Activated CD8-positive, alpha-beta T cell treated with anti-CD3 and anti-CD28 coated beads for 36 hours (primary cell): ENCODE results near the gene NRXN3. TPM values are rescaled to one million over a fixed set of nuclear protein-coding genes. Genes with fewer than 3 reads are reported as not detected.

Experiments used
- ATAC-seq: fragments of 200-7000 bp; cut with Tn5 transposase; one replicate; pipeline ENCODE4 v1.10.0; 2021; ENCODE audit warnings: mild to moderate bottlenecking, moderate library complexity
- CTCF ChIA-PET: fragments of 350-600 bp; sonication (Branson Sonifier 250); formaldehyde crosslinking; loops from one replicate; lab custom pipeline; 2021; ENCODE audit warnings: antibody characterized with exemption; lab: Charles Lee
- POLR2A ChIA-PET: fragments of 350-600 bp; sonication (Branson Sonifier 250); formaldehyde crosslinking; loops from one replicate; lab custom pipeline; 2021; ENCODE audit warnings: antibody characterized with exemption; lab: Charles Lee
- DNase-seq: peaks from one replicate; pipeline ENCODE4 v3.0.0-alpha.2; 2020
- H3K27ac Mint-ChIP-seq: one replicate; pipeline ENCODE4 v1.8.0; 2021; ENCODE audit warnings: mild to moderate bottlenecking, mixed read lengths
- H3K27me3 Mint-ChIP-seq: one replicate; pipeline ENCODE4 v1.8.0; 2021; ENCODE audit warnings: mixed read lengths
- H3K36me3 Mint-ChIP-seq: one replicate; pipeline ENCODE4 v1.8.0; 2021; ENCODE audit warnings: low read depth, mixed read lengths
- H3K4me1 Mint-ChIP-seq: one replicate; pipeline ENCODE4 v1.8.0; 2021; ENCODE audit warnings: low read depth, mixed read lengths
- H3K4me3 Mint-ChIP-seq: one replicate; pipeline ENCODE4 v1.8.0; 2021; ENCODE audit warnings: mild to moderate bottlenecking, moderate library complexity, mixed read lengths
- H3K9me3 Mint-ChIP-seq: one replicate; pipeline ENCODE4 v1.8.0; 2021; ENCODE audit warnings: mixed read lengths
- CTCF ChIP-seq: fragments of 200-600 bp; IDR thresholded peaks from one replicate; pipeline ENCODE4 v1.8.0; 2022; ENCODE audit warnings: antibody characterized with exemption, mild to moderate bottlenecking
- intact Hi-C: fragments of 100-400 bp; cut with micrococcal nuclease; formaldehyde crosslinking; loops from one replicate; pipeline ENCODE4 v1.10.0; 2022
- total RNA-seq, 2 experiments: library from RNA; stranded (reverse); gene quantifications; one replicate each; pipeline ENCODE4 v1.2.3, GENCODE V29; 2021

NRXN3 gene
- total RNA-seq, 2 experiments from 2014 or later = not detected

GRCh38 chr14:79395061-79395460 is 1224.9 kb downstream of the NRXN3 start:
- DNase-seq = no peak
- no peaks in the 10 kb centered on the region for H3K36me3 Mint-ChIP-seq
- H3K4me3 Mint-ChIP-seq = no peak overlapping the region
- no peaks in the 10 kb centered on the region for H3K4me1 Mint-ChIP-seq
- ATAC-seq = no peak
- no peak for TF ChIP-seq CTCF
- H3K27me3 Mint-ChIP-seq = no peaks in the 10 kb centered on the region
- H3K27ac Mint-ChIP-seq = no peak overlapping the region
- ChIA-PET POLR2A (no interaction called here), CTCF (no interaction called here)
- peaks cover 1% of the 10 kb centered on the region for H3K9me3 Mint-ChIP-seq
- intact Hi-C loops = no loop called here

DNA sequence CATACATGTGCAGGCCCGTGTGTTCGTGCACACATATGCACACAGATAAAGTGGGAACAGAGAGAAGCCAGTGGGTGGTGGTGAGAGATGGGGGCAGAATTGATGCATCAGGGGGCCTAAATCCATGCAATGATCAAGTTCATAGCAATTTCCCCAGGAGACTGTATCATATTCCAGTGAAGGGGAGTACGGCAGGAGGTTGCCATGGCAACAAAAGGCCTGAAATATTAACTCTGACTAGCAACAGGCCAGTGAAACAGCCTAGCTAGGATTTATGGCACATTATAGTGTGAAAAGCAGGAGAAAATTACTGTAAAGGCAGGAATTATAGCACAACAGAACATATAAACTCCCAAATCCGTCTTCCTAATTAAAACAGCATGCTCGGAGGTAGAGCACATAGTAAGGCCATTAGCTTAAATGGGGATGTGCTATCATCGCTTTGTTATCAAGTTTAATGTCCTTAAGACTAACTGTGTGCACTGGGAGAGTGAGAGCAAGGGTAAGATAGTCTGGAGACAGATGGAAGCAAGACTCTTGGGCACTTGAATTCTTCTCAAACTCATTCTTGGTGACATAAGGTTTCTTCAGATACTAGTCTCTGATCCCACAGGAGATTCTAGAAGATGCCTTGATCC is 1234.8 kb downstream of the NRXN3 start:
- no peaks in the 10 kb centered on the region for H3K27me3 Mint-ChIP-seq
- DNase-seq (no peak), ATAC-seq (no peak)
- H3K27ac Mint-ChIP-seq = no peak overlapping the region
- H3K4me1 Mint-ChIP-seq = no peaks in the 10 kb centered on the region
- ChIA-PET POLR2A (no interaction called here), CTCF (no interaction called here)
- peaks cover 2% of the 10 kb centered on the region for H3K9me3 Mint-ChIP-seq
- TF ChIP-seq CTCF = no peak
- intact Hi-C loops = no loop called here
- no peak overlapping the region for H3K4me3 Mint-ChIP-seq
- H3K36me3 Mint-ChIP-seq = no peaks in the 10 kb centered on the region

- no peaks in the 10 kb centered on the region for H3K36me3 Mint-ChIP-seq
- POLR2A ChIA-PET = no interaction called here
- no peak overlapping the region for H3K27ac Mint-ChIP-seq
- no peak for DNase-seq
- peaks cover 2% of the 10 kb centered on the region for H3K9me3 Mint-ChIP-seq
- H3K4me1 Mint-ChIP-seq = no peaks in the 10 kb centered on the region
- intact Hi-C loops = no loop called here
- H3K27me3 Mint-ChIP-seq = no peaks in the 10 kb centered on the region
- no peak overlapping the region for H3K4me3 Mint-ChIP-seq
- ATAC-seq = no peak
- CTCF ChIA-PET = no interaction called here
- TF ChIP-seq CTCF = no peak
These were observed 1235.3 kb downstream of the NRXN3 start for GRCh38 chr14:79405512-79405910.

- Mint-ChIP-seq H3K4me3 (no peak overlapping the region), H3K9me3 (no peaks in the 10 kb centered on the region), H3K36me3 (no peaks in the 10 kb centered on the region), H3K27ac (no peak overlapping the region), H3K27me3 (no peaks in the 10 kb centered on the region), H3K4me1 (no peaks in the 10 kb centered on the region)
- POLR2A ChIA-PET = no interaction called here
- intact Hi-C loops = no loop called here
- DNase-seq (no peak), ATAC-seq (no peak)
- CTCF ChIA-PET = no interaction called here
- no peak for TF ChIP-seq CTCF
These were observed 1237.4 kb downstream of the NRXN3 start for GRCh38 chr14:79407572-79407971.

DNA sequence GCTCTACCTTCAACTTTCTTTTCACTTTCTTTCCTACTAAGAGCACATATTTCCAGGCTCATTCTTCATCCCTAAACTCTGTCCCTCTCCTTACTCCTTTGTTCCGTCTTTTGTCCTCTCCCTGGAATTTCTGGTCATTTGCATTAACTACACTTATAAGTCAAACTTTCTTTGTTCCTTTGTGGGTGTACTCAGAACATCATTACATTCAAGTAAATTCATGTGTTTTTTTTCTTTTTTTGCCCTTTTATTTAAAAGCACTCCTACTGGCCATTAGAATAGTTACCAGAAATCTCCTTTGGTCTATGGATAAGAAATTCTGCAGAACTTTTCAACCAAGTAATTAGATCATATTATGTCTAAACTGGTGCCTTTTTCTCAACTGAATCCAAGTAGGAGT is 1238.5 kb downstream of the NRXN3 start:
- Mint-ChIP-seq H3K27ac (no peak overlapping the region), H3K4me3 (no peak overlapping the region), H3K27me3 (no peaks in the 10 kb centered on the region), H3K9me3 (no peaks in the 10 kb centered on the region), H3K4me1 (no peaks in the 10 kb centered on the region), H3K36me3 (no peaks in the 10 kb centered on the region)
- no peak for ATAC-seq
- POLR2A ChIA-PET = interaction anchor here (1.0 kb wide), 1 partner anchor 12 kb away, joined by 3 read pairs; no protein-coding TSS in a partner anchor
- TF ChIP-seq CTCF = no peak
- CTCF ChIA-PET = no interaction called here
- no peak for DNase-seq
- intact Hi-C loops = no loop called here
